K562 treated with DMSO at 1 percent for 24 hours (cell line): ENCODE data around the gene APOL4. TPM values are rescaled to one million over a fixed set of nuclear protein-coding genes. Genes with fewer than 3 reads are reported as not detected.

ENCODE experiments used
- total RNA-seq: library from RNA; unstranded; fragments of 300-600 nt; gene quantifications from 2 replicates; pipeline ENCODE4 v1.2.3, GENCODE V29; 2022; ENCODE audit warnings: low read depth; ENCODE audit not compliant: insufficient read depth

APOL4 gene
- total RNA-seq, result 24.0 and 25.6 TPM in 2 replicates

DNA sequence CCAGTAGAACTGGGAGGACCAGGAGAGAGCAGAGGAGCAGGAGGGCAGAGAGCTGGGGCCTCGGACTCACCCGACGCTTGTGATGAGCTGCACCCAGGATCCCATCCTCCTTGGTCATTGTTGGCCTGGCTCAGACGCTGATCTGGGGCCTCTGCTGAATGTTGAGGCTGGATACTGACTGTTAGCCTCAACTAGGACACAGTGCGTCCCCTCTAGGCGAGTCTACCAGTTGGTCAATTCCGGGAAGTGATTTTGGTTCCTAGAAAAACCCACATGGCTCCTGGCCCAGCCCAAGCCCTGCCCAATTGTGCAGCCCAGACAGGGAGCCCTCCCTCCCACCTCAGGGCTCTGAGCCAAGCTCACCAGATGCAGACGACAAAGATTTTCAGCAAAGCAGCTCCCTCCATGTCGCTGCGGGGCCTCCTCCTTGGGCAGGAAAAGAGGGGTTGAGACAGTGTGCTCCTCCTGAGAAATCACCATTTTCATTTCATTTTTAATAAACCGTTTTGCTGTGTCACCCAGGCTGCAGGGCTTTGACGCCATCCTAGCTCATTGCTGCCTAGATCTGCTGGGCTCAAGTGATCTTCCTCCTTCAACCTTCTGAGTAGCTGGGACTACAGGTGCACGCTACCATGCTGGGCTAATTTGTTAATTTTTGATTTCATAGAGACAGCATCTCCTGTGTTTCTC, at the start of gene APOL4:
APOL4 (minus strand) TSS at position 180 of the 690 bp plus-strand sequence; CDS start at position 105, 75 bp downstream.

GRCh38 chr22:36239401-36240171, 38.0 kb upstream of the APOL4 start, which contains the start of gene APOL2:
TSS of gene APOL2 (minus strand) at chr22:36239527. CDS start at chr22:36233162, 6,365 bp downstream.

GRCh38 chr22:36160499-36160942, 41.1 kb downstream of the APOL4 start, which contains the start of gene APOL3:
TSS of gene APOL3 (minus strand) at chr22:36160755. CDS start at chr22:36149055, 11,700 bp downstream.

Other genes starting within 250 kb of the APOL4 start
- 19.9 and 25.0 TPM in 2 replicates for gene RBFOX2, start 173.0 kb downstream of the APOL4 start, total RNA-seq
- gene APOL3, start 41.1 kb downstream of the APOL4 start, total RNA-seq, result 8.3 and 10.9 TPM in 2 replicates
- 17.2 and 22.2 TPM in 2 replicates for gene APOL2, start 37.7 kb upstream of the APOL4 start, total RNA-seq
- gene APOL1, start 51.3 kb upstream of the APOL4 start, total RNA-seq, result 49.1 and 50.0 TPM in 2 replicates
- gene MYH9, start 186.2 kb upstream of the APOL4 start, total RNA-seq, result 101 and 107 TPM in 2 replicates